Fibroblast of lung (primary cell): Measurements from ENCODE around the gene SYNPR. TPM values are rescaled to one million over a fixed set of nuclear protein-coding genes. Genes with fewer than 3 reads are reported as not detected.

ENCODE experiments used
- DNase-seq, 2 donors: peaks; one replicate each; pipeline versions ENCODE4 v3.0.0 to v3.0.0-alpha.2; 2010; ENCODE audit warnings: low read depth in 2 of 2
- H2AFZ ChIP-seq: 2 replicates; pipeline ENCODE4 v1.5.1; 2012; ENCODE audit warnings: low read length, control low read depth, inconsistent platforms
- H3K27ac ChIP-seq: 2 replicates; pipeline ENCODE4 v1.5.1; 2011; ENCODE audit warnings: low read length, control low read depth; ENCODE audit not compliant: insufficient read depth
- H3K27me3 ChIP-seq: 2 replicates; pipeline ENCODE4 v1.5.1; 2011; ENCODE audit warnings: mild to moderate bottlenecking, low read length; ENCODE audit not compliant: control insufficient read depth, insufficient read depth
- H3K36me3 ChIP-seq: 2 replicates; pipeline ENCODE4 v1.5.1; 2011; ENCODE audit warnings: low read length; ENCODE audit not compliant: control insufficient read depth, insufficient read depth
- H3K4me1 ChIP-seq: 2 replicates; pipeline ENCODE4 v1.5.1; 2011; ENCODE audit warnings: low read length; ENCODE audit not compliant: control insufficient read depth, insufficient read depth; ENCODE audit errors: extremely low read depth
- H3K4me2 ChIP-seq: 2 replicates; pipeline ENCODE4 v1.5.1; 2011; ENCODE audit warnings: low read length, control low read depth; ENCODE audit not compliant: insufficient read depth; ENCODE audit errors: extremely low read depth
- H3K4me3 ChIP-seq, 4 experiments: fragments of 200-600 bp in 1 of 4; sonication (generic) in 1 of 4; replicated peaks in 1 of 4; 2 replicates each; pipeline ENCODE4 v1.5.1; 2011 to 2016; ENCODE audit warnings: low read length in 4 of 4, low read depth in 3 of 4, mild to moderate bottlenecking in 3 of 4, control low read depth in 2 of 4, inconsistent platforms in 1 of 4, mixed read lengths in 1 of 4; ENCODE audit not compliant: insufficient read depth in 1 of 4; ENCODE audit errors: control extremely low read depth in 1 of 4
- H3K79me2 ChIP-seq: 2 replicates; pipeline ENCODE4 v1.5.1; 2012; ENCODE audit warnings: mild to moderate bottlenecking, low read length, inconsistent platforms; ENCODE audit not compliant: control insufficient read depth, insufficient read depth
- H3K9ac ChIP-seq: 2 replicates; pipeline ENCODE4 v1.5.1; 2011; ENCODE audit warnings: mild to moderate bottlenecking, low read length, control low read depth; ENCODE audit not compliant: insufficient read depth
- H3K9me3 ChIP-seq: 2 replicates; pipeline ENCODE4 v1.5.1; 2012; ENCODE audit warnings: low read depth, low read length; ENCODE audit not compliant: control insufficient read depth, insufficient read depth
- H4K20me1 ChIP-seq: 2 replicates; pipeline ENCODE4 v1.5.1; 2011; ENCODE audit warnings: low read length; ENCODE audit not compliant: control insufficient read depth, insufficient read depth; ENCODE audit errors: extremely low read depth
- CTCF ChIP-seq, 2 donors: IDR thresholded peaks in 1 of 2; conservative IDR thresholded peaks in 1 of 2; 1 replicate in 1 of 2; 2 replicates in 1 of 2; pipeline ENCODE4 v1.5.1; 2011 to 2012; ENCODE audit warnings: low read length in 2 of 2, control low read depth in 1 of 2, inconsistent platforms in 1 of 2, low read depth in 1 of 2, mild to moderate bottlenecking in 1 of 2
- EZH2 ChIP-seq: IDR thresholded peaks from 2 replicates; pipeline ENCODE4 v1.5.1; 2012; ENCODE audit warnings: low read length, control low read depth, mild to moderate bottlenecking; ENCODE audit errors: missing control alignments
- polyA plus RNA-seq, 2 donors: library from polyadenylated mRNA; depleted of rRNA in 1 of 2; stranded (reverse) in 1 of 2; unstranded in 1 of 2; fragments of >200 nt; gene quantifications; 2 replicates each; pipeline ENCODE4 v1.2.1, GENCODE V29; 2011 to 2012; ENCODE audit warnings: missing spikeins in 1 of 2
- total RNA-seq: library from RNA; depleted of rRNA; stranded (reverse); fragments of >200 nt; gene quantifications from 2 replicates; pipeline ENCODE4 v1.2.1, GENCODE V29; 2014

SYNPR gene
- total and polyA plus RNA-seq, 2 donors (not counting 1 experiment from before 2014, with no cell fraction given), result not detected

GRCh38 chr3:63325386-63325785 is 47.3 kb downstream of the SYNPR start:
- Histone ChIP-seq H3K27ac (no peak overlapping the region), H3K9ac (no peak overlapping the region), H3K4me1 (no peaks in the 10 kb centered on the region), H4K20me1 (no peaks in the 10 kb centered on the region), H3K4me2 (no peak overlapping the region), H2AFZ (no peak overlapping the region), H3K36me3 (no peaks in the 10 kb centered on the region), H3K4me3 (no peak overlapping the region), H3K27me3 (no peaks in the 10 kb centered on the region), H3K9me3 (no peaks in the 10 kb centered on the region), H3K79me2 (no peaks in the 10 kb centered on the region)
- no peak for DNase-seq
- TF ChIP-seq CTCF (conservative IDR thresholded peaks at IDR 0.05 in 1 of 2, IDR thresholded peaks at IDR 0.05 in 1 of 2; ENCODE audit: low read depth in 1 of 2, low read length in 2 of 2) (no peak), EZH2 (no peak)

GRCh38 chr3:63328365-63328764 is 50.3 kb downstream of the SYNPR start:
- no peaks in the 10 kb centered on the region for H3K4me1 ChIP-seq
- peak; percentile 19 to 62 for DNase-seq
- H3K27ac ChIP-seq, result no peak overlapping the region
- no peaks in the 10 kb centered on the region for H3K79me2 ChIP-seq
- no peak overlapping the region for H3K4me2 ChIP-seq
- no peak for TF ChIP-seq EZH2
- no peak for TF ChIP-seq CTCF (conservative IDR thresholded peaks at IDR 0.05 in 1 of 2, IDR thresholded peaks at IDR 0.05 in 1 of 2; ENCODE audit: low read depth in 1 of 2, low read length in 2 of 2)
- no peak overlapping the region for H2AFZ ChIP-seq
- H3K27me3 ChIP-seq, result peaks cover 3% of the 10 kb centered on the region
- H4K20me1 ChIP-seq, result no peaks in the 10 kb centered on the region
- H3K4me3 ChIP-seq, result no peak overlapping the region
- no peaks in the 10 kb centered on the region for H3K36me3 ChIP-seq
- no peaks in the 10 kb centered on the region for H3K9me3 ChIP-seq
- H3K9ac ChIP-seq, result no peak overlapping the region

GRCh38 chr3:63331520-63331919 is 53.4 kb downstream of the SYNPR start:
- no peaks in the 10 kb centered on the region for H4K20me1 ChIP-seq
- H3K4me3 ChIP-seq, result no peak overlapping the region
- H3K27ac ChIP-seq, result no peak overlapping the region
- no peak overlapping the region for H3K4me2 ChIP-seq
- no peak for DNase-seq
- H3K9me3 ChIP-seq, result no peaks in the 10 kb centered on the region
- H3K79me2 ChIP-seq, result no peaks in the 10 kb centered on the region
- H3K9ac ChIP-seq, result no peak overlapping the region
- no peak overlapping the region for H2AFZ ChIP-seq
- TF ChIP-seq EZH2, result no peak
- no peak for TF ChIP-seq CTCF (conservative IDR thresholded peaks at IDR 0.05 in 1 of 2, IDR thresholded peaks at IDR 0.05 in 1 of 2; ENCODE audit: low read depth in 1 of 2, low read length in 2 of 2)
- H3K27me3 ChIP-seq, result peaks cover 3% of the 10 kb centered on the region
- no peaks in the 10 kb centered on the region for H3K36me3 ChIP-seq
- no peaks in the 10 kb centered on the region for H3K4me1 ChIP-seq
